Hepatocyte (in vitro differentiated cells): ENCODE measurements around the gene EEF1G.

Experiments used
- CTCF ChIP-seq: fragments of 200-600 bp; sonication (generic); IDR thresholded peaks from 2 replicates; pipeline ENCODE4 v1.5.1; 2016; ENCODE audit warnings: antibody characterized with exemption, mild to moderate bottlenecking; ENCODE audit not compliant: poor library complexity
- EZH2 ChIP-seq: fragments of 200-600 bp; sonication (generic); IDR thresholded peaks from 2 replicates; pipeline ENCODE4 v1.6.1; 2016; ENCODE audit warnings: antibody characterized with exemption, mild to moderate bottlenecking, borderline replicate concordance

- TF ChIP-seq EZH2 (no peak), CTCF (no peak)
These were observed 16.6 kb downstream of the EEF1G start for GRCh38 chr11:62556875-62557631.
